Right ventricle myocardium inferior (tissue), 1 donor: Measurements from ENCODE around the gene SMIM12. TPM values are rescaled to one million over a fixed set of nuclear protein-coding genes. Genes with fewer than 3 reads are reported as not detected.

Source experiments
- ATAC-seq: fragments of 200-7000 bp; cut with Tn5 transposase; one replicate; pipeline ENCODE4 v1.9.1; 2020; ENCODE audit warnings: mild to moderate bottlenecking, moderate library complexity
- DNase-seq: peaks from one replicate; pipeline ENCODE4 v3.0.0; 2021; ENCODE audit errors: missing footprints
- intact Hi-C: fragments of 100-400 bp; cut with DNase I; formaldehyde crosslinking; loops from one replicate; pipeline ENCODE4 v1.11.0; 2022
- total RNA-seq: library from RNA; stranded (reverse); fragmentation: NEBNext Ultra II Directional; extraction: Animal tissue kit (Norgen Biotek cat#: 25700); gene quantifications from one replicate; pipeline ENCODE4 v1.2.1, GENCODE V29; 2021
- donor health status: DM: no; HTN: yes; CAD: no; lungs with severe emphysema.

The SMIM12 gene
- total RNA-seq, 1 donor from 2014 or later: 40.6 TPM

DNA sequence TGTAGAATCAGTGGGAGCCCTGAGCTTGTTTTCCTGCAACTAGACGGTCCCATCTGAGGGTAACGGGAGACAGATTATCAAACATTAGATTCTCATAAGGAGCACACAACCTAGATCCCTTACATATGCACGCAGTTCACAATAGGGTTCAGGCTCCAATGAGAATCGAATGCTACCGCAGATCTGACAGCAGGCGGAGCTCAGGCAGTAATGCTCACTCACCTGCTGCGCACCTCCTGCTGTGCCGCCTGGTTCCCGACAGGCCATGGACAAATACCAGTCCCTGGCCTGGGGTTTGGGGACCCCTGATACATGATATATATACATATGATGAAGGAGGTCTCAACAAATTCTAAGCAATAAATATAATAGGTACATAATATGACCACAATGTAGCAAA lies 19.7 kb upstream of the SMIM12 start:
- DNase-seq (no peak), ATAC-seq (no peak)
- intact Hi-C loops: no loop called here

- no peak for ATAC-seq
- intact Hi-C loops: no loop called here
- DNase-seq: no peak
These were observed 16.9 kb upstream of the SMIM12 start for GRCh38 chr1:34876406-34876805.

DNA sequence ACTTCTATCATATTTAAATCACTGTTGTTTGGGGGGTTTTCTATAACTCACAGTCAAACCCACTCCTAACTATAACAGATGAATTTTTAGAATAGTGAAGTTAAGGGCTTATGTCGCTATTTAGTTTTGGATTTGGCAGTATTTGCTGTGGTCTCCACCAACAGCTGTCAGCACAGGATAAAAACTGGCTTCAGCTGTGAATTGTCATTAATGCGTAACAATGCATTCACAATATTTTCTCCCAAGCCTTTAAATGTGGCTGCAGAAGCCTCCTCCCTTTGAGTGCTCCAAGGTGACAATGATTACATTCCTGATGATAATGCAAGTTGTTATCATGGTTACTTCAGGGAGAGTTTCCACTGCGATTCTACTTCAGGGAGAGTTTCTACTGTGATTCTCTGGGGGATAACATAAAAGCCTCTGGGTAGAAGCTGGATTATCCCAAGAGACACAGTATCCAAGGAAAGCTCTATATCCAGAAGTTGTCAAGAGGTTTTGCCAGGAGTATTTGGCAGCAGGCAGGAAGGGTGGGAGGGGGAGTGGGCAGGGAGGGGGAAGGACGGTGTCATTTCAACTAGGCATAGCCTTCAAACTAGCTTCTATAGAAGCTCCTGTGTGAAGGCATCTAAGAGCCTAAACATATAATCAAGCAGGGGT lies 14.9 kb upstream of the SMIM12 start:
- no peak for ATAC-seq
- DNase-seq: no peak
- intact Hi-C loops: no loop called here

DNA sequence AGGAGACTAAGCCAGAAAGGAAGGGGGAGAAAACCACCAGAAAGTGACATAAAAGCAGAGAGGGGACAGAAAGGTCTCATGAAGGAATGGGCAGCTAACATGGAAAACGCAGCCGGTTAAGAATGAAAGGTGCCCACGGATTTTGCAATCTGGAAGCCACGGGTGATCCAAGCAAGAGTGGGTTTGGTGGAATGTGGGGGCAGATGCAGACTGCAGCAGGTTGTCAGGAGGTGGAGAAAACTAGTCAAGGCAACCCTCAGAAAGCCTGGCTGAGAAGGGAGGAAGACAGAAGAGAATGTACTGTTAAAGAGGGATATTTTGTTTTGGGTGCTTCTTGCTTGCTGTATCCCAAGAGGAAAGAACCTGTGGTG lies 12.6 kb upstream of the SMIM12 start:
- ATAC-seq (no peak), DNase-seq (no peak)
- intact Hi-C loops: no loop called here

GRCh38 chr1:34871443-34872132 lies 12.0 kb upstream of the SMIM12 start:
- no peak for ATAC-seq
- intact Hi-C loops: no loop called here
- DNase-seq: no peak

GRCh38 chr1:34870395-34870794 lies 10.8 kb upstream of the SMIM12 start:
- no peak for ATAC-seq
- DNase-seq: no peak
- intact Hi-C loops: no loop called here

GRCh38 chr1:34869760-34870159 lies 10.2 kb upstream of the SMIM12 start:
- ATAC-seq (no peak), DNase-seq (no peak)
- intact Hi-C loops: no loop called here

- ATAC-seq (no peak), DNase-seq (no peak)
- intact Hi-C loops: no loop called here
These were observed 8.9 kb upstream of the SMIM12 start for GRCh38 chr1:34868230-34869049.

DNA sequence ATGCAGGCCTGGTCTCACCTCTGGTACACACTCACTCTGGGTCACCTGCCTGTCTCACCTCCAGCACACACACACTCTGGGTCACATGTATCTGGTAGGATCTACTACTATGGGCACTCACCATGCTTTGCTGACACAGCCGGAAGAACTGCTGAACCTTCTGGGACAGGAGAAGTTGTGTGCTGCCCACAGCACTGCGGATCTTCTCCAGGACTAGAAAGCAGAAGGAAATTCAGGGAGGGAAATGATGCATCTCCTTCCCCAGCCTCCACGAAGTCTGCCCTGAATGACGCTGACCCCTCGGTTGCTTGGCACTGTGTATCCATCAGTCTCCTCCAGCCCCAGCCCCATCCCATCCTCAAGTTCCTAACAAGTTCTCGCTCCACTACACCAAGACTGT lies 7.9 kb upstream of the SMIM12 start:
- ATAC-seq (peak; percentile 36), DNase-seq (no peak)

DNA sequence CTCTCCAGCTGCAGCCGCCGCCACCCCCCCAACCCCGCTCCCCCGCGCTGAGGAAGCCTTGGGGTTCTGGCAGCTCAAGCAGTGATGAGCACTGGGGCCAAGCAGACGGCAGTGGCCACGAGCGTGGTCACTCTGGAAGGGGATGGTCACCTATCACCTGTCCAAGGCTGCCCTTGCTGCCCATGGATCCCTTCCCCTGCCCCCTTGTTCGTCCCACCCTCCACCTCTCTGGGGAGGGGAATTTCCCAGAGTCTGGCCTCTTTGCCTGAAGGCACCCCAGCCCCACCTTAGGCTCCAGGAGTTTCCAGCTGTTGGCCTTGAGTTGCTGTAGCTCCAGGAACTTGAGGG lies 7.2 kb upstream of the SMIM12 start:
- intact Hi-C loops: loop anchor here (1.0 kb wide), 1 partner anchor 80 kb away; no protein-coding TSS in a partner anchor
- no peak for ATAC-seq

More for the DNA sequence above, 7.9 kb upstream of the SMIM12 start:
- intact Hi-C loops: no loop called here

GRCh38 chr1:34865981-34866761 lies 6.6 kb upstream of the SMIM12 start:
- ATAC-seq (peak; percentile 76), DNase-seq (peak; percentile 94)
- intact Hi-C loops: loop anchor here (1.0 kb wide), 1 partner anchor 80 kb away; no protein-coding TSS in a partner anchor

More for the DNA sequence above, 7.2 kb upstream of the SMIM12 start:
- DNase-seq: no peak

DNA sequence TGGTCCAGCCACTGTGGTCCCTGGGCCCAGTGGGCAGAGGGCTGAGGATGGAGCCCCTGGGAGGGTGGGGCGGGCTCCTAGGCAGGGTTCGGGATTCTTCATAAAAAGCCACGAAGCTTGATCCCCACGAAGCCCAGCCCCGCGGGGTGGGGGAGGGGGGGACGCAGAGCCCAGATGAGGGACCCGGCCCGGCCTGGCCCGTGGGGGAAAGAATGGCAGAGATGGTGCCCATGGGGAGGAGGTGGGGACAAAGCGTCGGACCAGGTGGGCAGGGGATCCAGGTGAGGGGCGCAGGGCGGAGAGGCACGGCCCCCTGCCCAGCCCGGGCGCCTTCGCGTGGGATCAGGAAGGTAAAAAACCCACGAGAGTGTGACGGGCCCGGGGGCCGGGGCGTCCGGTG lies 6.0 kb upstream of the SMIM12 start:
- intact Hi-C loops: no loop called here
- DNase-seq: no peak
- no peak for ATAC-seq

- no peak for DNase-seq
- intact Hi-C loops: no loop called here
- ATAC-seq: no peak
These were observed 5.2 kb upstream of the SMIM12 start for GRCh38 chr1:34864759-34865158.

- ATAC-seq (no peak), DNase-seq (no peak)
- intact Hi-C loops: no loop called here
These were observed 4.0 kb upstream of the SMIM12 start for GRCh38 chr1:34863501-34863900.

DNA sequence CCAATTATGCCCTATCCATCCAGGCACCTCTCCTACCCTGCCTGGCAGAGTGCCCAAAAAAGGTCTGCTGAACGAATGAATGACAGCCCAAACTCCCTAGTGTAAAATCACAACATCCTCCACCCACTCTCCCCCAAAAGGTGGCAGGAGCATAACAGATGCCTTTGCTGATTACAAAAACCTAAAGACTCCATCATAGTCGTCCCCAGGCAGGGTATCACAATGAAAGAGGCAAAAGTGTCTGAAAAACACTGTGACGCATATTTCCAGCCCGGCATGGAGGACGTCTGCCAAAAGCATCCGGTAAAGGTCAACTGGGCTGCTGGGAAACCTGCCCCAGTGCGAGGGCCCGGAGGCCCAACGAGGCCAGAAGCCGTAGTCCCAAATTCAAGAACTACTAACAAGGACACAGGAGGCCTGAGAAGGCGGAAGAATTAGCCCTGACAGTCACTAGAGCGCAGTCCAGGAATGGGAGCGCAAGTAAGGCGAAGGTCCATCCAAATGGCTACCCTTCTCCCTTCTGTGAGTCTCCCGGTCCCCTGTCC lies 576 bp downstream of the SMIM12 start:
- ATAC-seq: peak; percentile 15
- intact Hi-C loops: loop anchor here (5.0 kb wide), 1 partner anchor 173 kb away; the partner anchor contains the start of gene ZMYM6
- DNase-seq: no peak

GRCh38 chr1:34856697-34857096 lies 2.9 kb downstream of the SMIM12 start:
- ATAC-seq (no peak), DNase-seq (no peak)
- intact Hi-C loops: loop anchor here (5.0 kb wide), 1 partner anchor 176 kb away; the partner anchor contains the start of gene ZMYM6

- intact Hi-C loops: loop anchor here (1.0 kb wide), 1 partner anchor 66 kb away; no protein-coding TSS in a partner anchor
- DNase-seq (peak; percentile 85), ATAC-seq (peak; percentile 93)
These were observed 6.8 kb downstream of the SMIM12 start for GRCh38 chr1:34852677-34853217.

DNA sequence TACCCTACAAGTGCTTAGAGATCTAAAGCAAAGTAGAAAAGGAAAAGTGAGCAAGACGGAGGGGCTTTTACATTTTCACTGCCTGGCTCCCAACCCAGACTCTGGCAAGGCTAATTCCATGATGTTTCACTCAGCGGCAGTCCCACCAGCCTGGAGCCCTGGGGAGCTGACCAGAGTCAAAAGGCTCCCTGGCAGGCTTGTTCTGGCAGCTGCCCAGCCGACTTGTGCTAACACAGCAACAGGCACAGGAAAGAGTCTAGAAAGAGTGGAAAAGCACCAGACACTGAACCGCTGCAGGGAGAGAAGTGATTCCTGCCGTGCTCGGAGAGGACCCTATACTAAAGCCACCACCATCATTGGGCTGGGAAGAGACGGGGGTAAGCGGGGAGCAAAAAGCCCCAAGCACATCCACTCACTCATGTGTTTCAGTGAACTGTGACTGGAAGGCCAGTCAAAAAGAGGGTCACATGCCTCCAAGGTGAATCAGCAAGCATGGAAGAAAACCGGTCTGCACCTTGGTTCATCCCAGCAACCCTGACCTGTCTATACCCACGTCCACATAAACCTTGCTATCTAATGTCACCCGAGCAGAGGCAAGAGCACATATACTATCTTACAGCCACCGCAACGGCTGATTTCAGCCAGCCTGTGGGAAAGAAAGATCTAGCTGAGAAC lies 8.0 kb downstream of the SMIM12 start:
- no peak for ATAC-seq
- intact Hi-C loops: loop anchor here (1.0 kb wide), 1 partner anchor 65 kb away; no protein-coding TSS in a partner anchor
- peak; percentile 80 for DNase-seq
